H9 (cell line): ENCODE data around the gene RBMY1A1. TPM values are rescaled to one million over a fixed set of nuclear protein-coding genes. Genes with fewer than 3 reads are reported as not detected.
"Not testable (repeated sequence)": the region's sequence is repeated elsewhere in the genome, so short reads cannot be mapped to it uniquely, and the experiment has no call there.

Source experiments
- DNase-seq: peaks from one replicate; pipeline ENCODE4 v3.0.0-alpha.2; 2017
- H2AFZ ChIP-seq: one replicate; pipeline ENCODE4 v1.6.1; 2013; ENCODE audit warnings: mild to moderate bottlenecking, low read length, control low read depth, moderate library complexity
- H2AK5ac ChIP-seq: 2 replicates; pipeline ENCODE4 v1.6.1; 2013; ENCODE audit warnings: low read length, control low read depth, mixed read lengths; ENCODE audit not compliant: insufficient read length
- H2BK120ac ChIP-seq: one replicate; pipeline ENCODE4 v1.6.1; 2013; ENCODE audit warnings: low read depth, mild to moderate bottlenecking, low read length, control low read depth, inconsistent platforms; ENCODE audit not compliant: poor library complexity, severe bottlenecking
- H2BK12ac ChIP-seq: 2 replicates; pipeline ENCODE4 v1.6.1; 2013; ENCODE audit warnings: low read length, control low read depth, mixed read lengths, low read depth; ENCODE audit not compliant: insufficient read length
- H2BK15ac ChIP-seq: 2 replicates; pipeline ENCODE4 v1.6.1; 2013; ENCODE audit warnings: low read depth, low read length, control low read depth
- H2BK20ac ChIP-seq: one replicate; pipeline ENCODE4 v1.6.1; 2013; ENCODE audit warnings: low read depth, mild to moderate bottlenecking, low read length, control low read depth, inconsistent platforms; ENCODE audit not compliant: poor library complexity, severe bottlenecking
- H2BK5ac ChIP-seq: 2 replicates; pipeline ENCODE4 v1.6.1; 2013; ENCODE audit warnings: low read length, control low read depth, mixed read lengths; ENCODE audit not compliant: insufficient read length
- H3K14ac ChIP-seq: 2 replicates; pipeline ENCODE4 v1.6.1; 2013; ENCODE audit warnings: low read length, control low read depth; ENCODE audit not compliant: insufficient read depth
- H3K18ac ChIP-seq: 2 replicates; pipeline ENCODE4 v1.6.1; 2013; ENCODE audit warnings: low read depth, mild to moderate bottlenecking, mixed read lengths, low read length, control low read depth; ENCODE audit not compliant: insufficient read length
- H3K23ac ChIP-seq: 2 replicates; pipeline ENCODE4 v1.6.1; 2013; ENCODE audit warnings: low read length, control low read depth, mixed read lengths, low read depth; ENCODE audit not compliant: insufficient read length
- H3K23me2 ChIP-seq: 2 replicates; pipeline ENCODE4 v1.6.1; 2013; ENCODE audit warnings: low read depth, mild to moderate bottlenecking, mixed read lengths, low read length, control low read depth; ENCODE audit not compliant: insufficient read length, poor library complexity, severe bottlenecking
- H3K27ac ChIP-seq: 2 replicates; pipeline ENCODE4 v1.5.1; 2013; ENCODE audit warnings: low read length, control low read depth, mixed read lengths, low read depth; ENCODE audit not compliant: insufficient read length
- H3K27me3 ChIP-seq: 2 replicates; pipeline ENCODE4 v1.6.1; 2013; ENCODE audit warnings: low read length, control low read depth, inconsistent platforms; ENCODE audit not compliant: insufficient read depth
- H3K4ac ChIP-seq: 2 replicates; pipeline ENCODE4 v1.6.1; 2013; ENCODE audit warnings: low read depth, mild to moderate bottlenecking, control low read depth, inconsistent platforms, low read length, moderate library complexity
- H3K4me1 ChIP-seq: 2 replicates; pipeline ENCODE4 v1.6.1; 2013; ENCODE audit warnings: low read length, control low read depth, inconsistent platforms; ENCODE audit not compliant: insufficient read depth
- H3K4me2 ChIP-seq: 2 replicates; pipeline ENCODE4 v1.6.1; 2013; ENCODE audit warnings: low read length, control low read depth, mixed read lengths; ENCODE audit not compliant: insufficient read length, insufficient read depth
- H3K56ac ChIP-seq: 2 replicates; pipeline ENCODE4 v1.6.1; 2013; ENCODE audit warnings: low read depth, mild to moderate bottlenecking, mixed read lengths, low read length, control low read depth; ENCODE audit not compliant: insufficient read length
- H3K79me1 ChIP-seq: 2 replicates; pipeline ENCODE4 v1.6.1; 2013; ENCODE audit warnings: low read depth, mild to moderate bottlenecking, moderate library complexity, low read length, control low read depth, inconsistent platforms; ENCODE audit not compliant: insufficient read depth, poor library complexity, severe bottlenecking
- H3K79me2 ChIP-seq: 2 replicates; pipeline ENCODE4 v1.6.1; 2013; ENCODE audit warnings: low read length, control low read depth, inconsistent platforms; ENCODE audit not compliant: insufficient read depth
- H3K9ac ChIP-seq: 2 replicates; pipeline ENCODE4 v1.6.1; 2013; ENCODE audit warnings: low read length, control low read depth, mixed read lengths; ENCODE audit not compliant: insufficient read length; ENCODE audit errors: extremely low read depth
- H3K9me3 ChIP-seq: one replicate; pipeline ENCODE4 v1.6.1; 2013; ENCODE audit warnings: low read depth, low read length, inconsistent platforms; ENCODE audit not compliant: control insufficient read depth
- H3T11ph ChIP-seq: one replicate; pipeline ENCODE4 v1.6.1; 2013; ENCODE audit warnings: mild to moderate bottlenecking, low read length, control low read depth, inconsistent platforms
- H4K20me1 ChIP-seq: one replicate; pipeline ENCODE4 v1.6.1; 2013; ENCODE audit not compliant: control insufficient read depth, insufficient read length, insufficient read depth
- H4K5ac ChIP-seq: 2 replicates; pipeline ENCODE4 v1.6.1; 2013; ENCODE audit warnings: low read depth, mild to moderate bottlenecking, mixed read lengths, low read length, control low read depth; ENCODE audit not compliant: insufficient read length
- H4K8ac ChIP-seq: replicated peaks from 2 replicates; pipeline ENCODE4 v1.6.1; 2013; ENCODE audit warnings: low read length, control low read depth, mixed read lengths, low read depth; ENCODE audit not compliant: insufficient read length
- H4K91ac ChIP-seq: 2 replicates; pipeline ENCODE4 v1.6.1; 2013; ENCODE audit warnings: low read depth, mild to moderate bottlenecking, moderate library complexity, mixed read lengths, low read length, control low read depth; ENCODE audit not compliant: insufficient read length
- H3K27ac Mint-ChIP-seq, 3 experiments: 2 replicates in 2 of 3; 3 replicates in 1 of 3; pipeline ENCODE4 v1.8.0; 2020 to 2021; ENCODE audit warnings: mixed read lengths in 3 of 3, mild to moderate bottlenecking in 1 of 3, moderate library complexity in 1 of 3
- H3K27me3 Mint-ChIP-seq: 2 replicates; pipeline ENCODE4 v1.8.0; 2021; ENCODE audit warnings: low read depth, mild to moderate bottlenecking, moderate library complexity, mixed read lengths
- H3K36me3 Mint-ChIP-seq, 3 experiments: 2 replicates in 2 of 3; 3 replicates in 1 of 3; pipeline ENCODE4 v1.8.0; 2020 to 2021; ENCODE audit warnings: low read depth in 3 of 3, mixed read lengths in 3 of 3; ENCODE audit not compliant: insufficient read depth in 1 of 3
- H3K4me1 Mint-ChIP-seq, 2 experiments: 2 replicates each; pipeline ENCODE4 v1.8.0; 2020; ENCODE audit warnings: mixed read lengths in 2 of 2
- H3K4me3 Mint-ChIP-seq, 2 experiments: 2 replicates in 1 of 2; 3 replicates in 1 of 2; pipeline ENCODE4 v1.8.0; 2020 to 2021; ENCODE audit warnings: mild to moderate bottlenecking in 2 of 2, mixed read lengths in 2 of 2, moderate library complexity in 1 of 2
- H3K9me3 Mint-ChIP-seq, 2 experiments: 2 replicates in 1 of 2; 3 replicates in 1 of 2; pipeline ENCODE4 v1.8.0; 2020; ENCODE audit warnings: mild to moderate bottlenecking in 2 of 2, mixed read lengths in 2 of 2, moderate library complexity in 1 of 2
- WGBS: extraction: QIAGEN DNeasy Blood & Tissue Kit; methylation state at CpG from one replicate; pipeline ENCODE4 v1.1.7; 2013; ENCODE audit warnings: missing lambda C conversion rate, low lambda C conversion rate, mixed read lengths; ENCODE audit not compliant: insufficient read length; ENCODE audit errors: extremely low coverage; 5-methylcytosine and 5-hydroxymethylcytosine counted together
- long read RNA-seq: library from polyadenylated mRNA; unstranded; transcript quantifications from one replicate; pipeline ENCODE4 v2.0.0, GENCODE V29; 2020
- total RNA-seq: library from RNA; stranded (reverse); gene quantifications from 2 replicates; pipeline ENCODE4 v1.2.1, GENCODE V29; 2021

RBMY1A1 gene
- total RNA-seq = not detected in 2 replicates
- long read RNA-seq = 0 reads

DNA sequence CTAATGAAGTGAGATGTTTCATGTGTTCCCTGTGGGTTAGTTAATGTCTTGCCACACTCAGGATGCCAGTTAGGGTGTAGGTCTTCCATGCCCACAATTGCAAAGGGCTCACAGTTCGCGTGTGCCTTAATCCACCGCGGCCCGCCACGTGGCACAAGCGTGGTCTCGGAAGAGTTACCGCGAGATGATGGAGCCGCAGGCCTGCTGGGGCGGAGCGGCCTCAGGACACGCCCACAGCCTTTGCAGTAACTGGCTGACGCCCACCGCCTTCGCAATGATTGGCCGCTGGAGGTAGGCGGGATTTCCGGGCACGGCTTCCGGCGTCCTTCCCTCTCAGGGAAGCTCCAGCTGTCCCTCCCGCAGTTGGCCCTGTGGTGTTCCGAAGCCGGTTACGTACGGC is at the start of gene RBMY1A1:
TSS of gene RBMY1A1 (plus strand) at position 301 of the 400 bp plus-strand sequence. CDS start 2,013 bp downstream, outside the sequence.
- H4K8ac ChIP-seq = not testable (repeated sequence)

GRCh38 chrY:21511038-21511437 is 23.6 kb upstream of the RBMY1A1 start, which contains the start of gene RBMY1B:
Gene RBMY1B (plus strand): TSS chrY:21511338. CDS start chrY:21513351, 2,013 bp downstream.
- H2BK120ac ChIP-seq, H4K5ac ChIP-seq, H3K79me1 ChIP-seq, H3K27ac ChIP-seq, H3K4me2 ChIP-seq, H3K18ac ChIP-seq, H2BK5ac ChIP-seq, H2BK15ac ChIP-seq, H3K4ac ChIP-seq, H2AFZ ChIP-seq, H3T11ph ChIP-seq, H3K27me3 ChIP-seq, H4K20me1 ChIP-seq, H2BK12ac ChIP-seq, DNase-seq, H3K4me1 ChIP-seq, H3K27me3 Mint-ChIP-seq, H3K79me2 ChIP-seq, H2AK5ac ChIP-seq, H3K9me3 Mint-ChIP-seq, H3K14ac ChIP-seq, H3K36me3 Mint-ChIP-seq, H3K23me2 ChIP-seq, H3K27ac Mint-ChIP-seq, H3K4me3 Mint-ChIP-seq, H3K9ac ChIP-seq, H3K56ac ChIP-seq, H4K91ac ChIP-seq, H3K23ac ChIP-seq, H4K8ac ChIP-seq, H3K9me3 ChIP-seq, H2BK20ac ChIP-seq, H3K4me1 Mint-ChIP-seq: not testable (repeated sequence)
- no CpG with 5 or more reads among the region's 28 CpGs for WGBS

More for the DNA sequence above, at the start of gene RBMY1A1:
- H3K36me3 Mint-ChIP-seq, H2AFZ ChIP-seq, H3K23me2 ChIP-seq, DNase-seq, H3K27ac Mint-ChIP-seq, H4K5ac ChIP-seq, H3K14ac ChIP-seq, H3K4me3 Mint-ChIP-seq, H3K4ac ChIP-seq, H3K18ac ChIP-seq, H2AK5ac ChIP-seq, H3K56ac ChIP-seq, H2BK15ac ChIP-seq, H3K9ac ChIP-seq, H2BK20ac ChIP-seq, H3K27me3 Mint-ChIP-seq, H3K9me3 ChIP-seq, H2BK120ac ChIP-seq, H3K23ac ChIP-seq, H4K20me1 ChIP-seq, H3K4me1 ChIP-seq, H4K91ac ChIP-seq, H3K4me1 Mint-ChIP-seq, H3K4me2 ChIP-seq, H3K27ac ChIP-seq, H2BK5ac ChIP-seq, H3K9me3 Mint-ChIP-seq, H3K27me3 ChIP-seq, H2BK12ac ChIP-seq, H3K79me2 ChIP-seq, H3K79me1 ChIP-seq, H3T11ph ChIP-seq: not testable (repeated sequence)
- no CpG with 5 or more reads among the region's 28 CpGs for WGBS
